ENCODE data around the gene TPM4.

DNA sequence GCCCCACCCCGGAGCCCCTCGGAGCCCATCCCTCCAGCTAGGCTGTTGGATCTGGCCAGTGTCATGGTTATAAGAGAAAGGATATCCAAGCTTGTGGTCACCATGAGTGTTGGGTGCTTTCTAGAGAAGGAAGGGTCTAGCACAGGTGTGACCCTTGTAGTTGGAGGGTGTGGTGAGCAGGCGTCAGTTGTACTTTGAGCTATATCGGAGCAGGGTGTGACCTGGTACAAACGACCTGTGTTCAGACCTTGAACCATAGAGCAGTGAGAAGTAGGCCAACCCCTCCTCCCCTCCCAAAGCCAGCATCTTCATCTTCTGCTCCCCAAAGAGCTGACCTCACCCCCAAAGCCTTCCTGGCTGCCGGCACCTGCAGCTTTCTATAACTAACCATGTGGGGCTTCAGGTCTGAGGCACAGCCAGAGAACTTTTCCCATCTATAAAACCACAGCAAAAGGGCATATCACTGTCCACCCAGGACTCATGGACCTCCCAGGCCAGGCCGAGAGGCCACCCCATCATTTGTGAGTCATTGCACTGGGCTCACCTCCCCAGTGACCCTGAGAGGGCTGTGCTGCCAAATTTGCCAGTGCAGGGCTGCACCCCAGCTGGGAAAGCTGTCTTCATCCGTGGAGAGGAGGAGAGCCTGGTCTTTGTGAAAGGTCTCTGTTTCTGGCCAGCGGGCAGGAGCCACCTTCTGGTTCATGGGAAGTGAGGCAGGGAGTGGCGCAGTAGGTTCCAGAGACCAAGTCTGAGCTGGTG, 49.6 kb downstream of the TPM4 start:
- TF ChIP-seq CTCF (IDR thresholded peaks at IDR 0.05; ENCODE audit: low read depth, low read length, poor library complexity, severe bottlenecking) (no peak), EZH2phosphoT487 (IDR thresholded peaks at IDR 0.05; ENCODE audit: borderline replicate concordance, low read length) (no peak)
